MM.1S (cell line): Measurements from ENCODE around the gene FKBP1A.

Source experiments
- CTCF ChIP-seq: fragments of 300-600 bp; sonication (generic); IDR thresholded peaks from 2 replicates; pipeline ENCODE4 v1.5.1; 2016; ENCODE audit warnings: antibody characterized with exemption, low read length, mixed read lengths
- EZH2 ChIP-seq: fragments of 300-600 bp; sonication (generic); optimal IDR thresholded peaks from 2 replicates; pipeline ENCODE3; 2017; ENCODE audit warnings: low read depth, mild to moderate bottlenecking, antibody characterized with exemption, low read length, mixed read lengths
- EZH2phosphoT487 ChIP-seq: fragments of 300-600 bp; sonication (generic); IDR thresholded peaks from 2 replicates; pipeline ENCODE4 v1.6.1; 2018; ENCODE audit warnings: antibody characterized with exemption, low read length

- no peak for TF ChIP-seq CTCF
- no peak for TF ChIP-seq EZH2
- no peak for TF ChIP-seq EZH2phosphoT487
Measured at GRCh38 chr20:1368448-1369199, 24.2 kb downstream of the FKBP1A start.
